OCI-LY1 (cell line): ENCODE results near the gene ADAMTS3.

ENCODE experiments used
- H2AFZ ChIP-seq: fragments of 200-600 bp; sonication (generic), shearing (Covaris generic); 2 replicates; pipeline ENCODE4 v1.6.0; 2014; ENCODE audit warnings: antibody characterized with exemption, mild to moderate bottlenecking, low read length
- H3F3A ChIP-seq: fragments of 200-600 bp; sonication (generic), shearing (Covaris generic); 2 replicates; pipeline ENCODE4 v1.6.0; 2014; ENCODE audit warnings: mild to moderate bottlenecking, antibody characterized with exemption, low read length, moderate library complexity; ENCODE audit not compliant: insufficient read depth
- H3K27ac ChIP-seq: fragments of 200-600 bp; sonication (generic); 2 replicates; pipeline ENCODE4 v1.5.1; 2014; ENCODE audit warnings: low read length, mixed run types, mild to moderate bottlenecking, low read depth; ENCODE audit not compliant: poor library complexity, severe bottlenecking
- H3K27me3 ChIP-seq: fragments of 200-600 bp; sonication (generic); 2 replicates; pipeline ENCODE4 v1.6.0; 2014; ENCODE audit warnings: antibody characterized with exemption, mild to moderate bottlenecking, low read length, moderate library complexity; ENCODE audit not compliant: insufficient read depth
- H3K36me3 ChIP-seq: fragments of 200-600 bp; sonication (generic); 2 replicates; pipeline ENCODE4 v1.6.1; 2014; ENCODE audit warnings: mild to moderate bottlenecking, antibody characterized with exemption, low read length, moderate library complexity, mixed read lengths; ENCODE audit not compliant: insufficient read depth
- H3K4me1 ChIP-seq: fragments of 200-600 bp; sonication (generic); 2 replicates; pipeline ENCODE4 v1.5.1; 2014; ENCODE audit warnings: mild to moderate bottlenecking, low read length, moderate library complexity; ENCODE audit not compliant: insufficient read depth, severe bottlenecking
- H3K4me2 ChIP-seq: fragments of 200-600 bp; sonication (generic), shearing (Covaris generic); 2 replicates; pipeline ENCODE4 v1.6.1; 2014; ENCODE audit warnings: low read length
- H3K4me3 ChIP-seq: fragments of 200-600 bp; sonication (generic); 2 replicates; pipeline ENCODE4 v1.5.1; 2014; ENCODE audit warnings: low read length, low read depth, mild to moderate bottlenecking, mixed read lengths; ENCODE audit not compliant: poor library complexity, severe bottlenecking
- H3K79me2 ChIP-seq: fragments of 200-600 bp; shearing (Covaris generic); 2 replicates; pipeline ENCODE4 v1.6.1; 2016; ENCODE audit warnings: mixed run types, low read length, mixed read lengths; ENCODE audit not compliant: insufficient read depth
- H3K9ac ChIP-seq: fragments of 200-600 bp; sonication (generic), shearing (Covaris generic); 2 replicates; pipeline ENCODE4 v1.6.1; 2014; ENCODE audit warnings: mild to moderate bottlenecking, low read length, mixed read lengths
- H3K9me2 ChIP-seq: fragments of 200-600 bp; sonication (generic), shearing (Covaris generic); 2 replicates; pipeline ENCODE4 v1.6.1; 2014; ENCODE audit warnings: low read depth, mild to moderate bottlenecking, low read length, mixed read lengths
- H3K9me3 ChIP-seq: fragments of 200-600 bp; shearing (Covaris generic); 2 replicates; pipeline ENCODE4 v1.6.1; 2014; ENCODE audit warnings: low read length, mixed read lengths
- H4K20me1 ChIP-seq: fragments of 200-600 bp; sonication (generic), shearing (Covaris generic); 2 replicates; pipeline ENCODE4 v1.6.0; 2016; ENCODE audit warnings: mild to moderate bottlenecking, low read length; ENCODE audit not compliant: insufficient read depth
- CTCF ChIP-seq: fragments of 200-600 bp; sonication (generic), shearing (Covaris generic); IDR thresholded peaks from 2 replicates; pipeline ENCODE4 v1.5.1; 2017; ENCODE audit warnings: mild to moderate bottlenecking, antibody characterized with exemption, low read length, moderate library complexity, mixed read lengths
- EZH2 ChIP-seq: fragments of 200-600 bp; sonication (generic), shearing (Covaris generic); IDR thresholded peaks from 2 replicates; pipeline ENCODE4 v1.8.0; 2017; ENCODE audit warnings: borderline replicate concordance, mixed run types, mild to moderate bottlenecking, antibody characterized with exemption, low read length, moderate library complexity, mixed read lengths

ADAMTS3 gene

GRCh38 chr4:72275381-72275780 is 293.6 kb downstream of the ADAMTS3 start:
- no peaks in the 10 kb centered on the region for H3K79me2 ChIP-seq
- TF ChIP-seq CTCF (no peak), EZH2 (no peak)
- no peak overlapping the region for H3K4me2 ChIP-seq

GRCh38 chr4:72274251-72274650 is 294.8 kb downstream of the ADAMTS3 start:
- Histone ChIP-seq H3K79me2 (no peaks in the 10 kb centered on the region), H3K9me2 (no peaks in the 10 kb centered on the region), H3K4me3 (no peak overlapping the region), H4K20me1 (no peaks in the 10 kb centered on the region), H3K4me1 (no peaks in the 10 kb centered on the region), H3K27me3 (no peaks in the 10 kb centered on the region), H2AFZ (no peak overlapping the region), H3K9me3 (no peaks in the 10 kb centered on the region), H3K36me3 (no peaks in the 10 kb centered on the region), H3K9ac (no peak overlapping the region), H3K4me2 (no peak overlapping the region), H3K27ac (no peak overlapping the region), H3F3A (no peaks in the 10 kb centered on the region)
- TF ChIP-seq CTCF = no peak
- TF ChIP-seq EZH2 = no peak

More at GRCh38 chr4:72275381-72275780, 293.6 kb downstream of the ADAMTS3 start:
- no peak overlapping the region for H3K27ac ChIP-seq
- H3K4me3 ChIP-seq = no peak overlapping the region
- no peaks in the 10 kb centered on the region for H3K36me3 ChIP-seq
- H4K20me1 ChIP-seq = no peaks in the 10 kb centered on the region
- no peaks in the 10 kb centered on the region for H3K9me2 ChIP-seq
- H2AFZ ChIP-seq = no peak overlapping the region
- no peaks in the 10 kb centered on the region for H3K27me3 ChIP-seq
- no peaks in the 10 kb centered on the region for H3K4me1 ChIP-seq
- H3F3A ChIP-seq = no peaks in the 10 kb centered on the region
- H3K9me3 ChIP-seq = no peaks in the 10 kb centered on the region
- H3K9ac ChIP-seq = no peak overlapping the region

- no peak overlapping the region for H2AFZ ChIP-seq
- no peak overlapping the region for H3K4me2 ChIP-seq
- H3K27me3 ChIP-seq = no peaks in the 10 kb centered on the region
- no peaks in the 10 kb centered on the region for H3K4me1 ChIP-seq
- no peaks in the 10 kb centered on the region for H4K20me1 ChIP-seq
- no peak overlapping the region for H3K4me3 ChIP-seq
- no peaks in the 10 kb centered on the region for H3K9me2 ChIP-seq
- H3K27ac ChIP-seq = no peak overlapping the region
- H3K36me3 ChIP-seq = no peaks in the 10 kb centered on the region
- H3F3A ChIP-seq = no peaks in the 10 kb centered on the region
- TF ChIP-seq CTCF (no peak), EZH2 (no peak)
- H3K9me3 ChIP-seq = no peaks in the 10 kb centered on the region
- no peak overlapping the region for H3K9ac ChIP-seq
- H3K79me2 ChIP-seq = no peaks in the 10 kb centered on the region
These were observed 313.8 kb downstream of the ADAMTS3 start for GRCh38 chr4:72255269-72255668.
